ENCODE results near the gene PLPPR5. TPM values are rescaled to one million over a fixed set of nuclear protein-coding genes. Genes with fewer than 3 reads are reported as not detected.
A peak's percentile ranks its signal among the peaks of the same experiment; 100 is the strongest.
"Not testable (repeated sequence)": the region's sequence is repeated elsewhere in the genome, so short reads cannot be mapped to it uniquely, and the experiment has no call there.

Gene PLPPR5, protein sequence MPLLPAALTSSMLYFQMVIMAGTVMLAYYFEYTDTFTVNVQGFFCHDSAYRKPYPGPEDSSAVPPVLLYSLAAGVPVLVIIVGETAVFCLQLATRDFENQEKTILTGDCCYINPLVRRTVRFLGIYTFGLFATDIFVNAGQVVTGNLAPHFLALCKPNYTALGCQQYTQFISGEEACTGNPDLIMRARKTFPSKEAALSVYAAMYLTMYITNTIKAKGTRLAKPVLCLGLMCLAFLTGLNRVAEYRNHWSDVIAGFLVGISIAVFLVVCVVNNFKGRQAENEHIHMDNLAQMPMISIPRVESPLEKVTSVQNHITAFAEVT
- under 1 TPM in 5 of 6 donors, not detected in 1; 0.06 to 0.19 (median 0.09) TPM for total RNA-seq
- polyA plus RNA-seq = 1 to 10 TPM in 1 of 2 donors, under 1 TPM in 1; 0.19 to 1.5 TPM

GRCh38 chr1:99004861-99005442 is at the start of gene PLPPR5:
TSS of gene PLPPR5 (minus strand) at chr1:99004861. CDS start at chr1:99004671, 190 bp downstream.
- WGBS, 2 donors = 1 to 3% methylated on average over 39 to 56 of the region's 56 CpGs
- H3K36me3 ChIP-seq = no peaks in the 10 kb centered on the region
- ATAC-seq = peak in 3 of 4 donors; percentile 54 to 60 (median 59)
- H3K9me3 ChIP-seq = no peaks in the 10 kb centered on the region
- intact Hi-C loops (cut with DNase I) = no loop called here
- peaks cover 0 to 43% (median under 1%) of the 10 kb centered on the region in 4 donors for H3K27me3 ChIP-seq
- H3K27ac ChIP-seq = no peak within 1 kb of the TSS
- H3K4me3 ChIP-seq = peak within 1 kb of the TSS in 3 of 4 donors; percentile 16 to 39 (median 31)
- peak in 4 of 6 donors; percentile 8 to 67 (median 47) for DNase-seq
- no peaks in the 10 kb centered on the region for H3K4me1 ChIP-seq
- no peak for FAIRE-seq
- no peak for TF ChIP-seq CTCF (IDR thresholded peaks at IDR 0.05)

DNA sequence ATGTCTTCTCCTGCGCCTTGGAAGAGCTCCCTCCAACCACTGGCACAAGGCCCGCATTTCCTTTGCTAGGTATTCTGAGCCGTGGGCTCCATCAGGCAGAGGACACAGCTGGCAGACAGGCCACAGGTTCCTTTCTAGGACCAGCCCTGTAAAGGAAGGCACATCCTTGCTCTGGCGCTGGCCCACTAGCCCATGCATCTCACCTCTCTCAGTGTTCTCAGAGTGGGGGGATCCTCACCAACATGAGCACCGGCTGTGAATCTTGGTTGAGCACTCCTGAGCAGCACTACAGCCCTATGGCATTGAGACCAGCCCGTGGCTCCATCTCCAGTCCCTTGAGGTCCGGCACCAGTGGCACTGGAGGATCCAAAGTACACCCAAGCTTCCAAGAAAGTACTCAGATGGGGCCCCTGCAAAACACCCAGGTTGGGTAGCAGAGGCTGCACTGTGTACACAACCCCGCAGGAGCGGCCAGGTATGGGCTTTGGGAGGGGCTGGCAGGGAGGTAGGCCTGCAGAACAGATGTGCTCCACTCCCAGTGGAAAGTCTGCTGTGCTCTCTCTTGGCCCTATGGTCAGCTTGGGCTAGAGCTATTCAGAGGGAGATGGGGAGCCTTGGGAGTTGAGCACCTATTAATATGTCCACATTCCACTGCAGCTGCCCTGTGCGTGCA is 47.1 kb upstream of the PLPPR5 start:
- DNase-seq (peak in 1 of 6 donors; percentile 32), FAIRE-seq (no peak), ATAC-seq (no peak)
- Histone ChIP-seq H3K9me3 (no peaks in the 10 kb centered on the region), H3K4me3 (no peak overlapping the region), H3K4me1 (no peaks in the 10 kb centered on the region), H3K27ac (no peak overlapping the region), H3K36me3 (no peaks in the 10 kb centered on the region), H3K27me3 (no peaks in the 10 kb centered on the region)
- WGBS, 2 donors = 71 to 79% methylated on average over 10 of the region's 10 CpGs
- intact Hi-C loops (cut with DNase I) = no loop called here
- TF ChIP-seq CTCF (IDR thresholded peaks at IDR 0.05) = no peak

GRCh38 chr1:99049745-99050144 is 45.1 kb upstream of the PLPPR5 start:
- Histone ChIP-seq H3K9me3 (no peaks in the 10 kb centered on the region), H3K36me3 (no peaks in the 10 kb centered on the region), H3K4me3 (no peak overlapping the region), H3K4me1 (no peaks in the 10 kb centered on the region), H3K27ac (no peak overlapping the region), H3K27me3 (no peaks in the 10 kb centered on the region)
- FAIRE-seq (no peak), DNase-seq (no peak), ATAC-seq (no peak)
- WGBS, 2 donors = 43 to 47% methylated on average over 3 of the region's 3 CpGs
- intact Hi-C loops (cut with DNase I) = no loop called here
- no peak for TF ChIP-seq CTCF (IDR thresholded peaks at IDR 0.05)

DNA sequence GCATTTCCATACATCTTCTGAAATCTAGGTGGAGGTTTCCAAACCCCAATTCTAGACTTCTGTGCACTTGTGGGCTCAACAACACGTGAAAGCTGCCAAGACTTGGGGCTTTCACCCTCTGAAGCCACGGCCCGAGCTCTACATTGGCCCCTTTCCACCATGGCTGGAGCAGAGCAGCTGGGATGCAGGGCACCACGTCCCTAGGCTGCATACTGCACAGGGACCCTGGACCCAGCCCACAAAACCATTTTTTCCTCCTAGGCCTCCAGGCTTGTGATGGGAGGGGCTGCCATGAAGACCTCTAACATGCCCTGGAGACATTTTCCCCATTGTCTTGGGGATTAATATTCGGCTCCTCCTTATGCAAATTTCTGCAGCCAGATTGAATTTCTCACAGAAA is 32.1 kb upstream of the PLPPR5 start:
- H3K4me1 ChIP-seq; H3K4me3 ChIP-seq; FAIRE-seq; H3K27me3 ChIP-seq; H3K36me3 ChIP-seq; H3K9me3 ChIP-seq; H3K27ac ChIP-seq; ATAC-seq; DNase-seq; intact Hi-C loops (cut with DNase I): not testable (repeated sequence)
- 47 to 56% methylated on average over 5 of the region's 5 CpGs for WGBS, 2 donors

GRCh38 chr1:99018313-99018712 is 13.7 kb upstream of the PLPPR5 start:
- FAIRE-seq (no peak), DNase-seq (no peak), ATAC-seq (no peak)
- no peaks in the 10 kb centered on the region for H3K36me3 ChIP-seq
- no peak overlapping the region for H3K27ac ChIP-seq
- no peaks in the 10 kb centered on the region for H3K9me3 ChIP-seq
- H3K27me3 ChIP-seq = no peaks in the 10 kb centered on the region
- no peak for TF ChIP-seq CTCF (IDR thresholded peaks at IDR 0.05)
- 33 to 54% methylated on average over 3 of the region's 3 CpGs for WGBS, 2 donors
- no peak overlapping the region for H3K4me3 ChIP-seq
- intact Hi-C loops (cut with DNase I) = no loop called here
- H3K4me1 ChIP-seq = no peaks in the 10 kb centered on the region

Data from pancreas (tissue), 10 donors.